Gastroesophageal sphincter (tissue), 4 donors: ENCODE measurements around the gene TMEM9B. TPM values are rescaled to one million over a fixed set of nuclear protein-coding genes. Genes with fewer than 3 reads are reported as not detected.
"Not testable (repeated sequence)": the region's sequence is repeated elsewhere in the genome, so short reads cannot be mapped to it uniquely, and the experiment has no call there.

ENCODE experiments used
- ATAC-seq: fragments of 150-250 bp; one replicate; pipeline ENCODE4 v1.9.1; 2016; ENCODE audit warnings: mild to moderate bottlenecking, moderate library complexity
- H3K27ac ChIP-seq, 4 donors: fragments of 200-600 bp; sonication (generic) in 3 of 4; 1 replicate in 3 of 4; 2 replicates in 1 of 4; pipeline ENCODE4 v1.5.1; 2016 to 2019
- H3K27me3 ChIP-seq: fragments of 200-600 bp; sonication (generic); one replicate; pipeline ENCODE4 v1.5.1; 2019
- H3K36me3 ChIP-seq, 2 donors: fragments of 200-600 bp; sonication (generic); one replicate each; pipeline ENCODE4 v1.5.1; 2019; ENCODE audit warnings: control low read depth in 1 of 2
- H3K4me1 ChIP-seq, 3 donors: fragments of 200-600 bp; sonication (generic); 1 replicate in 2 of 3; 2 replicates in 1 of 3; pipeline ENCODE4 v1.5.1; 2016 to 2019; ENCODE audit warnings: control low read depth in 2 of 3
- H3K4me3 ChIP-seq, 2 donors: fragments of 200-600 bp; sonication (generic); one replicate each; pipeline ENCODE4 v1.5.1; 2019; ENCODE audit warnings: mild to moderate bottlenecking in 1 of 2, moderate library complexity in 1 of 2
- H3K9me3 ChIP-seq, 3 donors: fragments of 200-600 bp; sonication (generic); one replicate each; pipeline ENCODE4 v1.5.1; 2017 to 2019; ENCODE audit warnings: control low read depth in 2 of 3
- EP300 ChIP-seq: sonication (generic); formaldehyde crosslinking; IDR thresholded peaks from one replicate; pipeline ENCODE4 v1.6.1; 2017; ENCODE audit warnings: antibody characterized with exemption, mild to moderate bottlenecking
- POLR2A ChIP-seq, 2 donors: fragments of 450-650 bp; IDR thresholded peaks; one replicate each; pipeline ENCODE4 v1.6.1; 2017; ENCODE audit warnings: antibody characterized with exemption in 2 of 2, mild to moderate bottlenecking in 2 of 2, moderate library complexity in 1 of 2
- POLR2AphosphoS5 ChIP-seq: sonication (generic); formaldehyde crosslinking; IDR thresholded peaks from one replicate; pipeline ENCODE4 v1.6.1; 2017; ENCODE audit warnings: antibody characterized with exemption
- WGBS, 2 donors: methylation state at CpG; one replicate each; pipeline ENCODE4 v1.1.5; 2018; ENCODE audit warnings: low coverage in 1 of 2; 5-methylcytosine and 5-hydroxymethylcytosine counted together
- total RNA-seq, 4 donors: library from RNA; depleted of rRNA; stranded (reverse); fragments of >200 nt; gene quantifications; one replicate each; pipeline ENCODE4 v1.1.0, GENCODE V29; 2016
- TF ChIP-seq, protein P1 (sequence below), 4 experiments: fragments of 200-600 bp in 2 of 4; fragments of 450-650 bp in 2 of 4; sonication (generic) in 1 of 4; IDR thresholded peaks; one replicate each; pipeline ENCODE4 v1.5.1; 2017 to 2019; ENCODE audit warnings: antibody characterized with exemption in 4 of 4, mild to moderate bottlenecking in 2 of 4, moderate library complexity in 2 of 4

Gene TMEM9B
- total RNA-seq, 4 donors from 2014 or later, result 14.6 to 40.0 (median 21.5) TPM

DNA sequence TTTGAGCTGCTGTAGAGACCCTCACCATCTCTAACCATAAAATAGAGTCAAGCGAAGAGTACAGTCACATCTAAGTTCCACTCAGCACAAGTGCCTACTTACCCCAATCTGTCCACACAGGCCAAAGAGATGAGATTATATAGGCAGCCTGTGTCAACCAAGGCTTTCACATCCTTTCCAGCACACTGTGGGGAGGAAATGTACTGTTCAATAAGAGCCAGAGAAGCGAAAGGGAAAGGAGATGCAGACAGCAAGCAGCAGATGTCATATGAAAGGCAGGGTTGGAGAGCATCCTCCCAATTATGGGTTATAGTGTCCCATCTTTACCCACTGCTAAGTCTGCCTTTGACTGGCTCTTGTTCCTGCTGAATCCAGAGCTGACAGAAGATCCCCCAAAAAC lies 23.2 kb upstream of the TMEM9B start:
- Histone ChIP-seq H3K4me1 (no peaks in the 10 kb centered on the region), H3K36me3 (no peaks in the 10 kb centered on the region), H3K9me3 (no peaks in the 10 kb centered on the region), H3K27ac (no peak overlapping the region), H3K27me3 (no peaks in the 10 kb centered on the region), H3K4me3 (no peak overlapping the region)
- TF ChIP-seq POLR2A (IDR thresholded peaks at IDR 0.05), result no peak
- TF ChIP-seq POLR2AphosphoS5, result no peak
- TF ChIP-seq EP300, result no peak
- TF ChIP-seq, protein P1, sequence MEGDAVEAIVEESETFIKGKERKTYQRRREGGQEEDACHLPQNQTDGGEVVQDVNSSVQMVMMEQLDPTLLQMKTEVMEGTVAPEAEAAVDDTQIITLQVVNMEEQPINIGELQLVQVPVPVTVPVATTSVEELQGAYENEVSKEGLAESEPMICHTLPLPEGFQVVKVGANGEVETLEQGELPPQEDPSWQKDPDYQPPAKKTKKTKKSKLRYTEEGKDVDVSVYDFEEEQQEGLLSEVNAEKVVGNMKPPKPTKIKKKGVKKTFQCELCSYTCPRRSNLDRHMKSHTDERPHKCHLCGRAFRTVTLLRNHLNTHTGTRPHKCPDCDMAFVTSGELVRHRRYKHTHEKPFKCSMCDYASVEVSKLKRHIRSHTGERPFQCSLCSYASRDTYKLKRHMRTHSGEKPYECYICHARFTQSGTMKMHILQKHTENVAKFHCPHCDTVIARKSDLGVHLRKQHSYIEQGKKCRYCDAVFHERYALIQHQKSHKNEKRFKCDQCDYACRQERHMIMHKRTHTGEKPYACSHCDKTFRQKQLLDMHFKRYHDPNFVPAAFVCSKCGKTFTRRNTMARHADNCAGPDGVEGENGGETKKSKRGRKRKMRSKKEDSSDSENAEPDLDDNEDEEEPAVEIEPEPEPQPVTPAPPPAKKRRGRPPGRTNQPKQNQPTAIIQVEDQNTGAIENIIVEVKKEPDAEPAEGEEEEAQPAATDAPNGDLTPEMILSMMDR (IDR thresholded peaks at IDR 0.05), result no peak
- no peak for ATAC-seq
- WGBS, 2 donors, result 90 to 94% methylated on average over 2 of the region's 2 CpGs

DNA sequence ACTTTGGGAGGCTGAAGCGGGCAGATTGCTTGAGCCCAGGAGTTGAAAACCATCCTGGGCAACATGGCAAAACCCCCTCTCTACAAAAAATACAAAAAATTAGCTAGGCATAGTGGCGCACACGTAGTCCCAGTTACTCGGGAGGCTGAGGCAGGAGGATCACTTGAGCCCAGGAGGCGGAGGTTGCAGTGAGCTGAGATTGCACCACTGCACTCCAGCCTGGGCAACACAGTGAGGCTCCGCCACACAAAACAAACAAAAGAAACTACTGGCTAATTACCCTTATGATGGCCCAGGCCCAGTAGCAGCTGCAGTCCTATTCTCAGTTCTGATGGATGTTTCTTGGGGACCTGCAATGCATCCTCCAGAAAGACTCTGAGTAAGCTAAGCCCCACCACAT lies 22.5 kb upstream of the TMEM9B start:
- not testable (repeated sequence) for H3K36me3 ChIP-seq, H3K4me3 ChIP-seq, H3K27me3 ChIP-seq, ATAC-seq, H3K27ac ChIP-seq, H3K4me1 ChIP-seq, H3K9me3 ChIP-seq
- WGBS, 2 donors, result 100% methylated on average over 1 to 6 of the region's 6 CpGs

DNA sequence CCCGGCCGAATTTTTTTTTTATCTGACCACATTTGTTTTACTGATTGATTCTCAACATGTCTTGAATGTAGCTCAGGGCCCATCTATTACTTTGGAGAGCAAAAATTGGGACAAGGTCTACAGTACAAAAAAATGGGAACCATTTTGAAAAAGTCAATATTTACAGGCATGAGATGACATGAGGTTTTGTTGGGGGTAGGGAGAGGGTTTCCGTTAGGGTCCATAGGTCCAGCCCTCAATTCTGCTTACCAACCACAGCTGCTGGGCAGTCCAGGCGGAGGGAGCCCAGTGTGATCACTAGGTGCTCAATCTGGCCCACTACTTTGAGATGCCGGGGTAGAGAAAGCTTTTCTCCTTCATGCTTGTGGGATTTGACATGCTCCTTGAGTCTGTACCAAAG lies 21.2 kb upstream of the TMEM9B start:
- Histone ChIP-seq H3K4me3 (no peak overlapping the region), H3K27ac (no peak overlapping the region), H3K27me3 (no peaks in the 10 kb centered on the region), H3K4me1 (no peaks in the 10 kb centered on the region), H3K9me3 (no peaks in the 10 kb centered on the region), H3K36me3 (no peaks in the 10 kb centered on the region)
- TF ChIP-seq POLR2A (IDR thresholded peaks at IDR 0.05) (no peak), EP300 (no peak)
- no peak for ATAC-seq
- WGBS, 2 donors, result 95 to 100% methylated on average over 3 of the region's 5 CpGs

DNA sequence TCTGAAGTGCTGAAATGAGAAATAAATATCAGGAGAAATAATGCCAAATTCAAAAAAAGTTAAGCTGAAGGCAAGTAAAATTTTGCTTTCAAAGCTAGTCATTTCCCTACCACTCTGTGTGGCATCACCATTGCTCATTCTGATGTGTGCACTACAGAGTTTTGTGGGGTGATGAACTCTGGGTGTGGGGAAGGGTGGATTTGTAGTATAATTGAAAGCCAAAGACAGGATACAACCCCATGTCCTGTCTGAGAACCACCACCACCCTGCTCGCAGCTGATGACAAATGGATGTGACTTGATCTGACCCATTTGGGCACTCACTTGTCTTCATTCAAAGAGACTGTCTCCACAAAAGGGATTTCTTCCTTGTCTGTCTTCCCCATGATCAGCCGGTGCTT lies 19.3 kb upstream of the TMEM9B start:
- WGBS, 2 donors, result 38 to 75% methylated on average over 1 of the region's 2 CpGs
- Histone ChIP-seq H3K4me3 (no peak overlapping the region), H3K9me3 (no peaks in the 10 kb centered on the region), H3K36me3 (no peaks in the 10 kb centered on the region), H3K27ac (no peak overlapping the region), H3K4me1 (no peaks in the 10 kb centered on the region), H3K27me3 (no peaks in the 10 kb centered on the region)
- no peak for TF ChIP-seq POLR2A (IDR thresholded peaks at IDR 0.05)
- TF ChIP-seq, protein P1 (IDR thresholded peaks at IDR 0.05), result no peak
- no peak for TF ChIP-seq POLR2AphosphoS5
- no peak for TF ChIP-seq EP300
- ATAC-seq, result no peak

DNA sequence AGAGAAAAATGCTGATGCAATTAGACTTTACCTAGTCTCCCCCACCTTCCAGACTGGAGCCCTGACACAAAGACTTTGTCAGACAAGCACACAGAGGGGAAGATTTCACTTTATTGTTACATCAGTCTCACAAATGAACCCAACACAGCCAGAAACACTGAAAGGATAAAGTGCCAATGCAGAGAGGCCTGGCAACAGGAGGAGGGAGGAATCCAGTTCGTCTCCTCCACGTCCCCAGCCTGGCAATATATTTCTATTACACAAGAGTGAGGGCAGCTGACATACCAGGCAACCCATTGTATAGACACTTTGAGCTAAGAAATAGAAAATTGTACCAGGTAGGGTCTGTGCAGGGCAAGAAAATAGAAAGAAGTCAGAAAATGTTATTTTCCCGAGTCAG lies 16.2 kb upstream of the TMEM9B start:
- no peak for TF ChIP-seq POLR2AphosphoS5
- TF ChIP-seq EP300, result no peak
- TF ChIP-seq POLR2A (IDR thresholded peaks at IDR 0.05), result no peak
- TF ChIP-seq, protein P1 (IDR thresholded peaks at IDR 0.05), result no peak
- no peaks in the 10 kb centered on the region for H3K27me3 ChIP-seq
- no peak for ATAC-seq
- H3K4me3 ChIP-seq, result no peak overlapping the region
- WGBS, 2 donors, result 59 to 60% methylated on average over 1 to 3 of the region's 3 CpGs
- no peaks in the 10 kb centered on the region for H3K9me3 ChIP-seq
- no peaks in the 10 kb centered on the region for H3K4me1 ChIP-seq
- no peak overlapping the region for H3K27ac ChIP-seq
- no peaks in the 10 kb centered on the region for H3K36me3 ChIP-seq

DNA sequence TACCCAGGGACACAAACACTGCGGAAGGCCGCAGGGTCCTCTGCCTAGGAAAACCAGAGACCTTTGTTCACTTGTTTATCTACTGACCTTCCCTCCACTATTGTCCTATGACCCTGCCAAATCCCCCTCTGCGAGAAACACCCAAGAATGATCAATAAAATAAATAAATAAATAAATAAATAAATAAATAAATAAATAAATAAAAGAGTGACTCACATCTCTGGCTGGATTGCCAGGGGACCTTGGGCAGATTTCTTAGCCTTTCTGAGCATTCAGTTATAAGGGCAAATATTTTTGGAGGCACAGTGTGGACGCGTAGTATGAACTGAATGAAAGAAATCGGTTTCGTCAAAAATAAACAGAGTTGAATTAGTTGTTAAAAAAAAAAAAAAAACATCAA lies 15.1 kb upstream of the TMEM9B start:
- not testable (repeated sequence) for H3K27me3 ChIP-seq, H3K4me1 ChIP-seq, H3K9me3 ChIP-seq, ATAC-seq, H3K27ac ChIP-seq, H3K4me3 ChIP-seq, H3K36me3 ChIP-seq
- 96% methylated on average over 4 of the region's 7 CpGs; no CpG with 5 or more reads in 1 of the 2 donors for WGBS, 2 donors

DNA sequence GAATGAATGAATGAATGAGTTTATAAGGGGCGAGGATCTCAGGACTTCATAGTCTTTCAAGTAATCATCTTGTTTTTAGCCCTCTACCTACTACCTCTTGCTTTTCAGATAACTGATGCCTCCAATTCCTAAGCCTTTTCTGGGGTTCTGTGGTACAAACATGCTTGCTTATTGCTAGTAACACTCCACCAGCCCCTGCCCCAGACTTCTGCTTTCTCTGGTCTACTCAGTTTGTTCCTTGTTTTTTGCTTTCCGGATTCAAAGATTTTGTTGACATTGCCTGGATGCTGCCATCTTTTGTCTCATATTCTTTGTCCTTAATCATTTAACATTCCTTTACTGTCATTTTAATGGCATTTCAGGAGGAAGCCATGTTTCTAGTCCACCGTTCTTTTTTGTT lies 8.9 kb upstream of the TMEM9B start:
- no peak for ATAC-seq
- 71 to 74% methylated on average over 3 of the region's 3 CpGs for WGBS, 2 donors
- no peaks in the 10 kb centered on the region for H3K4me1 ChIP-seq

More for the DNA sequence above, 8.9 kb upstream of the TMEM9B start:
- Histone ChIP-seq H3K9me3 (no peaks in the 10 kb centered on the region), H3K27me3 (no peaks in the 10 kb centered on the region), H3K4me3 (no peak overlapping the region), H3K27ac (no peak overlapping the region), H3K36me3 (no peaks in the 10 kb centered on the region)
- TF ChIP-seq, protein P1 (IDR thresholded peaks at IDR 0.05), result no peak
- TF ChIP-seq POLR2A (IDR thresholded peaks at IDR 0.05), result no peak
- TF ChIP-seq EP300, result no peak
- no peak for TF ChIP-seq POLR2AphosphoS5
